Progenitor cell of endocrine pancreas (in vitro differentiated cells): Measurements from ENCODE around the gene CPAMD8. TPM values are rescaled to one million over a fixed set of nuclear protein-coding genes. Genes with fewer than 3 reads are reported as not detected.
"Not testable (repeated sequence)": the region's sequence is repeated elsewhere in the genome, so short reads cannot be mapped to it uniquely, and the experiment has no call there.

Source experiments
- DNase-seq: peaks from one replicate; pipeline ENCODE4 v3.0.0; 2021; ENCODE audit warnings: low spot score; ENCODE audit not compliant: unreplicated experiment
- H3K27ac Mint-ChIP-seq: 2 replicates; pipeline ENCODE4 v1.8.0; 2021; ENCODE audit warnings: mild to moderate bottlenecking, moderate library complexity, mixed read lengths
- H3K27me3 Mint-ChIP-seq: 2 replicates; pipeline ENCODE4 v1.8.0; 2021; ENCODE audit warnings: mixed read lengths
- H3K36me3 Mint-ChIP-seq: 2 replicates; pipeline ENCODE4 v1.8.0; 2022; ENCODE audit warnings: mixed read lengths; ENCODE audit not compliant: insufficient read depth
- H3K4me1 Mint-ChIP-seq: 2 replicates; pipeline ENCODE4 v1.8.0; 2021; ENCODE audit warnings: low read depth, mixed read lengths
- H3K4me3 Mint-ChIP-seq: 2 replicates; pipeline ENCODE4 v1.8.0; 2021; ENCODE audit warnings: low read depth, mild to moderate bottlenecking, moderate library complexity, mixed read lengths
- H3K9me3 Mint-ChIP-seq: 2 replicates; pipeline ENCODE4 v1.8.0; 2021; ENCODE audit warnings: low read depth, mixed read lengths
- total RNA-seq: library from RNA; stranded (reverse); gene quantifications from 2 replicates; pipeline ENCODE4 v1.2.1, GENCODE V29; 2021
- TF ChIP-seq, protein P1 (sequence below): fragments of 200-600 bp; sonication (generic); IDR thresholded peaks from one replicate; pipeline ENCODE4 v1.5.0; 2021; ENCODE audit warnings: antibody characterized with exemption, mild to moderate bottlenecking; ENCODE audit not compliant: unreplicated experiment

CPAMD8 gene
- total RNA-seq, 1 donor from 2014 or later: 63.4 TPM

GRCh38 chr19:17035842-17036424 is 9.3 kb upstream of the CPAMD8 start:
- Mint-ChIP-seq H3K4me3 (no peak overlapping the region), H3K27ac (no peak overlapping the region), H3K36me3 (no peaks in the 10 kb centered on the region), H3K9me3 (no peaks in the 10 kb centered on the region), H3K4me1 (no peaks in the 10 kb centered on the region), H3K27me3 (peaks cover 16% of the 10 kb centered on the region)
- TF ChIP-seq, protein P1, sequence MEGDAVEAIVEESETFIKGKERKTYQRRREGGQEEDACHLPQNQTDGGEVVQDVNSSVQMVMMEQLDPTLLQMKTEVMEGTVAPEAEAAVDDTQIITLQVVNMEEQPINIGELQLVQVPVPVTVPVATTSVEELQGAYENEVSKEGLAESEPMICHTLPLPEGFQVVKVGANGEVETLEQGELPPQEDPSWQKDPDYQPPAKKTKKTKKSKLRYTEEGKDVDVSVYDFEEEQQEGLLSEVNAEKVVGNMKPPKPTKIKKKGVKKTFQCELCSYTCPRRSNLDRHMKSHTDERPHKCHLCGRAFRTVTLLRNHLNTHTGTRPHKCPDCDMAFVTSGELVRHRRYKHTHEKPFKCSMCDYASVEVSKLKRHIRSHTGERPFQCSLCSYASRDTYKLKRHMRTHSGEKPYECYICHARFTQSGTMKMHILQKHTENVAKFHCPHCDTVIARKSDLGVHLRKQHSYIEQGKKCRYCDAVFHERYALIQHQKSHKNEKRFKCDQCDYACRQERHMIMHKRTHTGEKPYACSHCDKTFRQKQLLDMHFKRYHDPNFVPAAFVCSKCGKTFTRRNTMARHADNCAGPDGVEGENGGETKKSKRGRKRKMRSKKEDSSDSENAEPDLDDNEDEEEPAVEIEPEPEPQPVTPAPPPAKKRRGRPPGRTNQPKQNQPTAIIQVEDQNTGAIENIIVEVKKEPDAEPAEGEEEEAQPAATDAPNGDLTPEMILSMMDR: no peak
- no peak for DNase-seq

DNA sequence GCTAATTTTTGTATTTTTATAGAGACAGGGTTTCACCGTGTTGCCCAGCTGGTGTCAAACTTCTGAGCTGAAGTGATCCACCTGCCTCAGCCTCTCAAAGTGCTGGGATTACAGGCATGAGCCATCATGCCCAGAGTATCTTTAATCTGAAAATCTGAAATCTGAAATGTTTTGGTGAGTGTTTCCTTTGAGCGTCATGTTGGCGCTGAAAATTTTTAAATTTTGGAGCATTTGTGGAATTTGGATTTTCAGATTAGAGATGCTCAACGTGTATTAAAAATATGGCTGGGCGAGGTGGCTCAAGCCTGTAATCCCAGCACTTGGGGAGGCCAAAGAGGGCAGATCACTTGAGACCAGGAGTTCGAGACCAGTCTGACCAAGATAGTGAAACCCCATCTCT is 5.1 kb upstream of the CPAMD8 start:
- Mint-ChIP-seq H3K36me3 (no peaks in the 10 kb centered on the region), H3K4me3 (no peak overlapping the region), H3K27me3 (peaks cover 18% of the 10 kb centered on the region), H3K27ac (no peak overlapping the region), H3K4me1 (no peaks in the 10 kb centered on the region), H3K9me3 (no peaks in the 10 kb centered on the region)
- TF ChIP-seq, protein P1: no peak
- DNase-seq: no peak

DNA sequence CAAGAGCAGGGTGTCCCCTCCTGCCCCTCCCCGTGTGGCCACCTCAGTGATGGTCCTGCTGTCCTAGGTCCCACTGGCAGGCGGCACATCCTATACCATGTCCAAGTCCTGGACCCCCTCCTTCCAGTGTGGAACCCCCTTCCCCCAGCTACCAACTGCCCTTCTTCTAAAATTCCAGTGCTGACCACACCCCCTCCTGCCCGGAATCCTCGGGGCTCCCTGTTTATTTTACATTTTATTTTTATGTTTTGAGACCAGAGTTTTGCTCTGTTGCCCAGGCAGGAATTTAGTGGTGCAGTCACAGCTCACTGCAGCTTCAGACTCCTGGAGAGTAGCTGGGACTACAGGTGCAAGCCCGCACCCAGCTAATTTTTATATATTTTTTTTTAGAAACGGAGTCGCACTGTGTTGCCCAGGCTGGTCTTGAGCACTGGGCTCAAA is 945 bp upstream of the CPAMD8 start:
- TF ChIP-seq, protein P1: no peak
- Mint-ChIP-seq H3K4me1 (peaks cover 5% of the 10 kb centered on the region), H3K27ac (no peak overlapping the region), H3K36me3 (peaks cover 14% of the 10 kb centered on the region), H3K9me3 (peaks cover 8% of the 10 kb centered on the region), H3K27me3 (peaks cover 19% of the 10 kb centered on the region), H3K4me3 (peak overlapping the region; percentile 70)
- DNase-seq: no peak

- Mint-ChIP-seq H3K36me3 (peaks cover 15% of the 10 kb centered on the region), H3K27me3 (peaks cover 16% of the 10 kb centered on the region), H3K27ac (peak overlapping the region; percentile 0), H3K4me1 (peaks cover 5% of the 10 kb centered on the region), H3K4me3 (peak overlapping the region; percentile 81), H3K9me3 (peaks cover 8% of the 10 kb centered on the region)
- TF ChIP-seq, protein P1: no peak
- DNase-seq: peak; percentile 23
Observed at GRCh38 chr19:17025991-17026658, 485 bp downstream of the CPAMD8 start.

- H3K9me3 Mint-ChIP-seq: peaks cover 8% of the 10 kb centered on the region
- peaks cover 15% of the 10 kb centered on the region for H3K36me3 Mint-ChIP-seq
- TF ChIP-seq, protein P1: no peak
- no peak for DNase-seq
- H3K27me3 Mint-ChIP-seq: peaks cover 11% of the 10 kb centered on the region
- peaks cover 5% of the 10 kb centered on the region for H3K4me1 Mint-ChIP-seq
- no peak overlapping the region for H3K27ac Mint-ChIP-seq
- H3K4me3 Mint-ChIP-seq: peak overlapping the region; percentile 81
Observed at GRCh38 chr19:17025361-17025760, 1.2 kb downstream of the CPAMD8 start.

GRCh38 chr19:17024941-17025340 is 1.7 kb downstream of the CPAMD8 start:
- H3K4me1 Mint-ChIP-seq, DNase-seq, H3K9me3 Mint-ChIP-seq, H3K27ac Mint-ChIP-seq: not testable (repeated sequence)
- Mint-ChIP-seq H3K4me3 (peak overlapping the region; percentile 26), H3K27me3 (peaks cover 11% of the 10 kb centered on the region), H3K36me3 (peaks cover 15% of the 10 kb centered on the region)
